ENCODE data around the gene SLAMF6.

SLAMF6 gene

GRCh38 chr1:160492617-160493016 is 30.4 kb downstream of the SLAMF6 start:
- no peak overlapping the region for H3K4me3 ChIP-seq (ENCODE audit: low read depth, low read length)
- CTCF ChIA-PET, result no interaction called here
- no peak for DNase-seq (ENCODE audit: low read depth, low spot score)

GRCh38 chr1:160491981-160492380 is 31.1 kb downstream of the SLAMF6 start:
- POLR2A ChIA-PET, result no interaction called here
- no peak for DNase-seq (ENCODE audit: low read depth, low spot score)
- CTCF ChIA-PET, result no interaction called here
- H3K4me3 ChIP-seq (ENCODE audit: low read depth, low read length), result no peak overlapping the region
- TF ChIP-seq CTCF (IDR thresholded peaks at IDR 0.05; ENCODE audit: insufficient read depth, low read length, missing control alignments), result no peak

More at GRCh38 chr1:160492617-160493016, 30.4 kb downstream of the SLAMF6 start:
- no peak for TF ChIP-seq CTCF (IDR thresholded peaks at IDR 0.05; ENCODE audit: insufficient read depth, low read length, missing control alignments)
- POLR2A ChIA-PET, result no interaction called here

- ChIA-PET POLR2A (no interaction called here), CTCF (no interaction called here)
- no peak for DNase-seq (ENCODE audit: low read depth, low spot score)
- no peak overlapping the region for H3K4me3 ChIP-seq (ENCODE audit: low read depth, low read length)
- no peak for TF ChIP-seq CTCF (IDR thresholded peaks at IDR 0.05; ENCODE audit: insufficient read depth, low read length, missing control alignments)
Measured at GRCh38 chr1:160491017-160491416, 32.0 kb downstream of the SLAMF6 start.

GRCh38 chr1:160489513-160490261 is 33.4 kb downstream of the SLAMF6 start:
- CTCF ChIA-PET, result no interaction called here
- POLR2A ChIA-PET, result no interaction called here
- no peak for DNase-seq (ENCODE audit: low read depth, low spot score)
- no peak for TF ChIP-seq CTCF (IDR thresholded peaks at IDR 0.05; ENCODE audit: insufficient read depth, low read length, missing control alignments)
- H3K4me3 ChIP-seq (ENCODE audit: low read depth, low read length), result no peak overlapping the region

GRCh38 chr1:160488347-160489058 is 34.6 kb downstream of the SLAMF6 start:
- TF ChIP-seq CTCF (IDR thresholded peaks at IDR 0.05; ENCODE audit: insufficient read depth, low read length, missing control alignments), result no peak
- ChIA-PET CTCF (no interaction called here), POLR2A (no interaction called here)
- DNase-seq (ENCODE audit: low read depth, low spot score), result no peak
- no peak overlapping the region for H3K4me3 ChIP-seq (ENCODE audit: low read depth, low read length)

- no peak for DNase-seq (ENCODE audit: low read depth, low spot score)
- ChIA-PET CTCF (no interaction called here), POLR2A (no interaction called here)
- no peak for TF ChIP-seq CTCF (IDR thresholded peaks at IDR 0.05; ENCODE audit: insufficient read depth, low read length, missing control alignments)
- no peak overlapping the region for H3K4me3 ChIP-seq (ENCODE audit: low read depth, low read length)
Measured at GRCh38 chr1:160486453-160486852, 36.6 kb downstream of the SLAMF6 start.
